KOPT-K1 (cell line): ENCODE measurements around the gene USP13.

Experiments used
- H3K27ac ChIP-seq: fragments of 200-600 bp; sonication (generic); 2 replicates; pipeline ENCODE4 v1.5.1; 2016; ENCODE audit warnings: antibody characterized with exemption, mild to moderate bottlenecking, low read depth, low read length; ENCODE audit not compliant: poor library complexity, severe bottlenecking
- H3K36me3 ChIP-seq: fragments of 200-600 bp; sonication (generic); 2 replicates; pipeline ENCODE4 v1.5.1; 2017; ENCODE audit warnings: antibody characterized with exemption, mild to moderate bottlenecking, low read length, moderate library complexity; ENCODE audit not compliant: insufficient read depth
- H3K9me3 ChIP-seq: fragments of 200-600 bp; sonication (generic); 2 replicates; pipeline ENCODE4 v1.5.1; 2017; ENCODE audit warnings: antibody characterized with exemption, low read length, mild to moderate bottlenecking; ENCODE audit not compliant: insufficient read depth, poor library complexity, severe bottlenecking

Gene USP13

GRCh38 chr3:179729981-179730380, 77.1 kb downstream of the USP13 start:
- Histone ChIP-seq H3K36me3 (peaks cover 64% of the 10 kb centered on the region), H3K9me3 (no peaks in the 10 kb centered on the region)

GRCh38 chr3:179730506-179730905, 77.7 kb downstream of the USP13 start:
- Histone ChIP-seq H3K27ac (no peak overlapping the region), H3K9me3 (no peaks in the 10 kb centered on the region), H3K36me3 (peaks cover 60% of the 10 kb centered on the region)

More at GRCh38 chr3:179729981-179730380, 77.1 kb downstream of the USP13 start:
- no peak overlapping the region for H3K27ac ChIP-seq

GRCh38 chr3:179731544-179731943, 78.7 kb downstream of the USP13 start:
- Histone ChIP-seq H3K9me3 (no peaks in the 10 kb centered on the region), H3K27ac (no peak overlapping the region), H3K36me3 (peaks cover 60% of the 10 kb centered on the region)

GRCh38 chr3:179732661-179733348, 80.0 kb downstream of the USP13 start:
- Histone ChIP-seq H3K9me3 (no peaks in the 10 kb centered on the region), H3K36me3 (peaks cover 71% of the 10 kb centered on the region), H3K27ac (no peak overlapping the region)

- Histone ChIP-seq H3K36me3 (peaks cover 81% of the 10 kb centered on the region), H3K9me3 (no peaks in the 10 kb centered on the region), H3K27ac (no peak overlapping the region)
Measured at GRCh38 chr3:179733797-179734196, 81.0 kb downstream of the USP13 start.

GRCh38 chr3:179734497-179735281, 81.8 kb downstream of the USP13 start:
- H3K36me3 ChIP-seq = peaks cover 84% of the 10 kb centered on the region
- H3K9me3 ChIP-seq = no peaks in the 10 kb centered on the region
- no peak overlapping the region for H3K27ac ChIP-seq

GRCh38 chr3:179735321-179735720, 82.5 kb downstream of the USP13 start:
- peaks cover 84% of the 10 kb centered on the region for H3K36me3 ChIP-seq
- no peak overlapping the region for H3K27ac ChIP-seq
- H3K9me3 ChIP-seq = no peaks in the 10 kb centered on the region

GRCh38 chr3:179738998-179739397, 86.2 kb downstream of the USP13 start:
- H3K9me3 ChIP-seq = no peaks in the 10 kb centered on the region
- H3K27ac ChIP-seq = no peak overlapping the region
- peaks cover 83% of the 10 kb centered on the region for H3K36me3 ChIP-seq

GRCh38 chr3:179739816-179740594, 87.2 kb downstream of the USP13 start:
- Histone ChIP-seq H3K9me3 (no peaks in the 10 kb centered on the region), H3K36me3 (peaks cover 83% of the 10 kb centered on the region), H3K27ac (no peak overlapping the region)

- Histone ChIP-seq H3K9me3 (no peaks in the 10 kb centered on the region), H3K36me3 (peaks cover 75% of the 10 kb centered on the region), H3K27ac (no peak overlapping the region)
Measured at GRCh38 chr3:179743913-179744312, 91.1 kb downstream of the USP13 start.

GRCh38 chr3:179744667-179745066, 91.8 kb downstream of the USP13 start:
- H3K36me3 ChIP-seq = peaks cover 72% of the 10 kb centered on the region
- H3K9me3 ChIP-seq = no peaks in the 10 kb centered on the region
- no peak overlapping the region for H3K27ac ChIP-seq

GRCh38 chr3:179745079-179745478, 92.2 kb downstream of the USP13 start:
- Histone ChIP-seq H3K36me3 (peaks cover 68% of the 10 kb centered on the region), H3K9me3 (no peaks in the 10 kb centered on the region), H3K27ac (no peak overlapping the region)

GRCh38 chr3:179745716-179746115, 92.9 kb downstream of the USP13 start:
- Histone ChIP-seq H3K9me3 (no peaks in the 10 kb centered on the region), H3K27ac (no peak overlapping the region), H3K36me3 (peaks cover 61% of the 10 kb centered on the region)

GRCh38 chr3:179750720-179751328, 98.0 kb downstream of the USP13 start:
- Histone ChIP-seq H3K36me3 (peaks cover 49% of the 10 kb centered on the region), H3K9me3 (no peaks in the 10 kb centered on the region), H3K27ac (no peak overlapping the region)

- no peak overlapping the region for H3K27ac ChIP-seq
- no peaks in the 10 kb centered on the region for H3K9me3 ChIP-seq
- H3K36me3 ChIP-seq = peaks cover 59% of the 10 kb centered on the region
Measured at GRCh38 chr3:179760944-179761343, 108.1 kb downstream of the USP13 start.
